NCI-H187 (cell line): ENCODE data around the gene FBXL19.

Source experiments
- DNase-seq, 2 experiments: peaks; one replicate each; lab custom pipeline; 2025; lab: John Stamatoyannopoulos, UW

FBXL19 gene

DNA sequence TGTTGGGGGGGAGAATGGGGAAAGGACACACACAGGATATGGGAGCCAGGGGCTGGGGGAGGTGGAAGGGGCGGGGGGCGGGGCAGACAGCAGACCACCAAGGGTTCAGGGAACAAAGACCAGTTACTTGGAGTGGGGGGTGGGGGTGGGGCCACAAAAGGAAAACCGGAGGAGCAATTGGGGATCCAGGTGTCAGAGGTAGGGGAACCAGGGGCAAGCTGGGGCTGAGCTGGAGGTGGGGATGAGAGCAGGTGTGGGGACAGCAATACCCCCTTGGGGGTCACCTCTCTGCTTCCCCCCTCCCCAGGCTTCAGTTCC, 24.1 kb downstream of the FBXL19 start:
- DNase-seq = no peak

DNA sequence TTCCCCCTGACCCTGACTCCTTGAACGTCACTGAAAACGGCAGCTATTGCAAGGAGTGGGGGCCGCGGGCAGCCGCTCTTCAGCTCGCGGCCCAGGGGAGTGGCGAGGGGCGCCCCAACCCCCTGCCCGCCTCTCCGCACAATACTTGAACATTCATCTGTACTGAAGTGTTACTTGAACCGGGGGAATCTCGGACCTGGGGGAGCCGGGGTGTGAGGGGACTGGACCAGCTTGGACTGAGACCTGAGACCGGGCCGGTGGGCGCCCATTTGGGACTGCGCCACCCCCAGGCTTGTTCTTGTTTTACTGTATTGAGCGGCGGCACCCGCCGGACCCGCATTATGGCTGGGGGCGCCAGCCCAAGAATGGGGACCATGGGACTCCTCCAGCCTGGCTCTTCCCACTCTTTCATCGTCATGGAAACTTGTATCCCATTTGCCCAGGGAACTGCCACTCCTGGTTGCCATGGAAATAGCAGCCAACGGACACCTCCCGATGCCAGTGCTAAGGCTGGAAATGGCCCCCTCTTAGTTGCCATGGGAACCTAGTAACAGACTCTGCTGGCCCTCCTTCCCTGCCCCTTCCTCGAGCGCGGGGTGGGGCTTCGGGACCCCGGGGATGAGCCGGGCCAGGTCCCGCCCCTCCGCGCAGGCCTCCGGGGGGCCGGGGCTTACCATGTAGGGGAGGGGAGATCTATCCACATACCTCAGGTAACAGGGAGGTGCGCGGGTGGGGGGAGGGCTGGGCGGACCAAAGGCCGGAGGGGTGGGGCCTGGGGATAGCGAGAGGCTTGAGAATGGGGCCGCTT, 24.7 kb downstream of the FBXL19 start:
- DNase-seq = peak; percentile 0 to 4

DNA sequence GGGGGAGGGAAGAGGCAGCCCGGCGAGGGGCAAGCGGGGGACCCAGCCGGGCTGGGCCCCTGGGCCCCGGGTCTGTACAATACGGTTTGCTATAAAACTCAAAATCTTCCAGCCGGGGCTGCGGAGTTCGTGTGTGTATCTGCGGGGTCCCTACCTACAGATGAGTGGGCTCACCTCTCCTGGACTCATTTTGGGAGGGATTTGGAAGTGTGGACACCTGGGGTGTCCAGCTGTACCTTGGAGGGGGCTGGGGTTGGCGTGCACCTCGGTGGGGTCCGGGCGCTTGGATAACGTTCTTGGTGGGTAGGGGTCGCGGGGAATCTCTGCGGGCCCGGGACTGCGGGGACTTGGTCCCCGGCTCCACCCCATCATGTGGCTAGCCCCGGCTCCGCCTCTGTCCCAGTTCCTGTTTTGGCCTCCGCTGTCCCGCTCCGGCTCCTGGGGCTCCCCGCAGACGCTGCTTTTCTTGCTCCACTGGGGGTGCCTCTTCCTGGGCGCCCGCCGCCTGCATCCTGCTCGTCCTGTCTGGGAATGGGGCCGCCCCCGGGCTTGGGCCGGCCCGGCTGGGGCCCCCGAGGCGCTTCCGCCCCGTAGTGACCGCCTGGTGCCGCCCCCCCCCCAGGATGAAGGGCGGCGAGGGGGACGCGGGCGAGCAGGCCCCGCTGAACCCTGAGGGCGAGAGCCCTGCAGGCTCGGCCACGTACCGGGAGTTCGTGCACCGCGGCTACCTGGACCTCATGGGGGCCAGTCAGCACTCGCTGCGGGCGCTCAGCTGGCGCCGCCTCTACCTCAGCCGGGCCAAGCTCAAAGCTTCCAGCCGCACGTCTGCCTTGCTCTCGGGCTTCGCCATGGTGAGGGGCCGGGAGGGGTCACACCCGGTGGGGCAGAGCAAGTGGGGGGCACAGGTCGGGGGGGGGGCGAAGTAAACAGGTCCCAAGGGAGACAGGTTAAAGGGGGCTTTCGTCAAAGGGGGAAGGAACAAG, 25.6 kb downstream of the FBXL19 start, which contains the start of gene ORAI3:
Gene ORAI3, plus strand, starts transcription at position 402 of the 983 bp plus-strand sequence. Its CDS starts 222 bp downstream, at position 624.
- no peak for DNase-seq

DNA sequence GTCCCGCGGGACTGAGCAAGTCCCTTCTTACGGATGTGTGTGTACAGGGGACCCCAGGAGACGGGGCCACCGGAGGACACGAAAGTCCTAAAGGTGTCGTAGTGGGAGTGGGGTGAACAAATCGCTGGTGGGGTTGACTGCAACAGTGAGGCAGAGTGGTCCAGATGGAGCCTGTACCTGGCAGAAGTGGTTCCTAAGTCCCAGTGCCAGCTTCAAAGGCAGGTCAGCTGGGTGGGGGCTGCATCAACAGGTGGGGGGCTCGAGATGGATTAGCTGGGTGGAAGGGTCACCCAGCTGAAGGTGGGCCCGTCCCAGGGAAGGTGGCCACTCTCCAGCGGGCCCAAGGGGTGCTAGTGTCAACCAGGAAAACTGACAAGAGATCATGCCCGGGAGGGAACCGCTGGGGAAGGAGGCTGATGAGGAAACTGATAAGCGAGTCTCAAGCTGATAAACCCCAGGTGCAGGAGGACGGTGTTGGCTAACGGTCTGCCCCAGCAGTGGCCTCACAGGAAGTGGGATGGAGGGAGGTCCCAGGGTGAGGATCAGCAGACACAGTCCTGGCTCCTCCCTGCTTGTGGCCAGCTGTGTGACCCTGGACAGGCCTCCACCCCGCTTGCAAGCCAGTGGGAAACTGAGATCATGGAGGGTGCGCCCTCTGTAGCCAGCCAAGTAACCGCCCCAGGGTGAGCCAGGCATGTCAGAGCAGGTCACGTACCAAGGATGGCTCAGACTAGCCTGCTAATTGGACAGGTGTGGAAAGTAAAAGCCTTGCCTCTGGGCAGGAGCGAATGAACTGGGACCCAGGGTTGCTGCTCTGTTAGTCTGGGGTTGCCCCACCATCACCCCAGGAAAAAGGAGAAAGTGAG, 26.5 kb downstream of the FBXL19 start:
- no peak for DNase-seq

DNA sequence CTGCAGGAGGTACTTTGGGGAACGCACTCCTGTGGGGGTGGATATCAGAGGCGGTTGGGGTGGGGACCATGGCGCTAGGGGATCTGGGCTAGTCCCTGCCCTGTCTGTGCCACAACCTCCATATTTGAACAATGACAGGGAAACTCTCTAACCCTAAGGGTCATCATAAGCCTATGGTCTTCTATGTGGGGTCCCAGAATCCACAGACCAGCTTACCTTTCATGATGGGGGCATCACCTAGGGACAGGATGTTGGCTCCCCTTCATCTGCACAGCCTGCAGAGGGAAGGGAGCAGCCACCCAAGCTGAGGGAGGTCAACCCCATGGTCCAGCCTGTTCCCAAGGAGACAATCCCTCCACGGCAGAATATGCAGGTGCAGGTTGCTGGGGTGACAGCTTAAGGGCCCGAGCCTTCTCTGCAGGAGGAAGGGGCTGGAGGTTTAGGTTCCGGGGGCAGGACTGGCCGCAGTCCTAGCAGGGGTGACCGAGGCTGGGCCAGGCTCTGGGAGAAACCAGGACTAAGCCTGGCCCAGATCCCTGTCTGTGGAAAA, 27.2 kb downstream of the FBXL19 start:
- no peak for DNase-seq

DNA sequence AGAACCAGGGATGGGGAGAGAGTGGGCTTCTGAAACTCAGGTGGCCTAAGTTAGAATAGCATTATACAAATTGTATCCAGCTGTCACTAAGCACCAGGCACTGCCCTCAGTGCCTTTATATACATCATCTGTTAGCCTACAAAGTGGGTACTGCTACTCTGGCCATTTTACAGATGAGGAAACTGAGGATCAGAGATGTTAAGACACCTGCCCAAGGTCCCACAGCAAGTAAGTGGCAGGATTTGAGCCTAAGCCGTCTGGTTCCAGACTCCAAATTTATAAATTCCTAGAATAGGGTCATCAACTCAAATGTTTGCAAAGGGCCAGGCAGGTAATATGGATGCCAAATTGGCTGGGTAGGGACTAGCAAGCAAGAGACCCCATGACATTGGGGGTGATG, 27.8 kb downstream of the FBXL19 start:
- DNase-seq = no peak

DNA sequence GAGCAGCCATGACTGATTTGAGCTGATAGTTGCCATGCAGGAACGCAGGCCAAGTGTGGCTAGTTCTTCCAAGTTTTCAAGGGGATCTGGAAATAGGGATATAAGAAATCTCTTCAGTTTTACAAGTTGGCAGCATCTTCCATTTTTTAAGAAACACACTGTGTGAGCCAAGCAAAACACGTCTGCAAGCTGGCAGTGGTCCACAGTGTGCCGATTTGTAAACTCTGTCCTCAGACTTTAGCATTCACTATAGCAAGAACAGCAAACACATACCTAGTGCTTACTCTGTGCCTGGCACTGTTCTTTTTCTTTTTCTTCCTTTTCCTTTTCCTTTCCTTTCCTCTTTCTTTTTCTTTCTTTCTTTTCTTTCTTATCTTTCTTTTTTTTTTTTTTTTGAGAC, 28.4 kb downstream of the FBXL19 start:
- DNase-seq = no peak

DNA sequence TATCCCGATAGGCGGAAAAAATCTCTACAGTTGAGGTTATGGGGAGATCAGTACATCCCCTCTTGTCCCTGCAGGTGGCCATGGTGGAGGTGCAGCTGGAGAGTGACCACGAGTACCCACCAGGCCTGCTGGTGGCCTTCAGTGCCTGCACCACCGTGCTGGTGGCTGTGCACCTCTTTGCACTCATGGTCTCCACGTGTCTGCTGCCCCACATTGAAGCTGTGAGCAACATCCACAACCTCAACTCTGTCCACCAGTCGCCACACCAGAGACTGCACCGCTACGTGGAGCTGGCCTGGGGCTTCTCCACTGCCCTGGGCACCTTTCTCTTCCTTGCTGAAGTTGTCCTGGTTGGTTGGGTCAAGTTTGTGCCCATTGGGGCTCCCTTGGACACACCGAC, 29.7 kb downstream of the FBXL19 start:
- DNase-seq = no peak

DNA sequence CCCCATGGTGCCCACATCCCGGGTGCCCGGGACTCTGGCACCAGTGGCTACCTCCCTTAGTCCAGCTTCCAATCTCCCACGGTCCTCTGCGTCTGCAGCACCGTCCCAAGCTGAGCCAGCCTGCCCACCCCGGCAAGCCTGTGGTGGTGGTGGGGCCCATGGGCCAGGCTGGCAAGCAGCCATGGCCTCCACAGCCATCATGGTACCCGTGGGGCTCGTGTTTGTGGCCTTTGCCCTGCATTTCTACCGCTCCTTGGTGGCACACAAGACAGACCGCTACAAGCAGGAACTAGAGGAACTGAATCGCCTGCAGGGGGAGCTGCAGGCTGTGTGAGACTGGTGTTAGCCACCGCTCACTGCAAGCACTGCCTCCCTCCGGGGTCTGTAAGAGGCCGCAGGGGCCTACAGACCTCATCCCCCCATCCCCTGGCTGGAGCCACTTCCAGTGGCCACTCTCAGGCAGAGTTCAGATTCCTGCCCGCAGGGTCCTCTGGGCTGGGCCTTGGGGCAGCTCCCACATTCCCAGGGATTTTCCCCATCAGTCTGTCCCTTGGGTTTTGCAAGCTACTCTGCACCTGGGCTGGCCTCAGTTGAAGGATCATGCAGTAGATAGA, 30.2 kb downstream of the FBXL19 start:
- peak in 1 of 2 experiments; percentile 2 for DNase-seq

DNA sequence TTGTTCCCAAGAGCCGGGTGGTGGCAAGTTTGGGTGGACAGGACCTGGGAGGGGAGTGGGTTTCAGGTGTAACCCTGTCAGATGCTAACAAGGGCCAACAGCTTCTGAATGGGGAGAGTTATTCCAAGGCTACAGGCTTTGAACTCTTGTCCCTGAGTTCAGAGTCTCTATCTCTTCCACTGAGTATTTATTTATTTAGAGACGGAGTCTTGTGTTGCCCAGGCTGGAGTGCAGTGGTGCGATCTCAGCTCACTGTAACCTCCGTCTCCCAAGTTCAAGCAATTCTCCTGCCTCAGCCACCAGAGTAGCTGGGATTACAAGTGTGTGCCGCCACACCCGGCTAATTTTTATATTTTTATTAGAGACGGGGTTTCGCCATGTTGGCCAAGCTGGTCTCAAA, 31.6 kb downstream of the FBXL19 start:
- DNase-seq = no peak

DNA sequence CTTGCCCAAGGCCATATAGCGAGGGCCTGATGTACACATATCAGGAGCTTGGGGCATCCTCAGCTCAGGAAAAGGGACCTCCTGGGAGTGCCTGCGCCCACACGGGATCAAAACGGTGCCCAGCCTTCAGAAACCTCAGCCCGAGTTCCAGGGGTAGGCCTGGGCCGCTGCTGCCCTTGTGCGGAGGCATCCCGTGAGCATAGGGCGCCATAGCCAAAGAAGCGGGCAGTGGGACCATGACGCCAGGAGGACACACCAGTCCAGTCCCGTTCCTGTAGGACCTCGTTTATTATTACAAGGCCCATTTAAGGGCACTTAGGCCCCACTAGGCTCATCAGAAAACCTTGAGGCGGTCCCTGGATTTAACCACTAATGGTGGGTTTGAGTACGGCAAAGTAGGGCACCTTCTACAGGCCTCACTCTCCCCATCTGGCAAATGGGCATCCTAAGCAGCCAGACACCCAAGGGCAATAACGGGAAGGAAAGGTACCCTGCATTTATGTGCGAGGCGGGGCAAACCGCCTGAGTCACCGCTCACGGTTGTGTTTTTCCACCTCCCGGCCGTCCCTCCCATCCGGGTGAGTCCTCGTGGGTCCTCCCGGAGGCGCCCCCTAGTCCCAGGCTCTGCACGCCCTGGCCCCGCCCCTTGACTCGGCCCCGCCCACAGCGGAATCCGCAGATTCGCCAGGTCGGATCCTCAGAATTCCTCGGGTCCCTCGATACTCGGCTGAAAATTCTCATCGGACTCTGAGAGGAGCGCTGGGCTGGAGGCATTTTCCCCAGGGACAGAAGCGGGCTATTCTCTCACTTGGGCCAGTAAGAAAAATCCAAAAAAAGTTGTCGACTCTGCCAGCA, 33.5 kb downstream of the FBXL19 start:
- DNase-seq = peak in 1 of 2 experiments; percentile 42

DNA sequence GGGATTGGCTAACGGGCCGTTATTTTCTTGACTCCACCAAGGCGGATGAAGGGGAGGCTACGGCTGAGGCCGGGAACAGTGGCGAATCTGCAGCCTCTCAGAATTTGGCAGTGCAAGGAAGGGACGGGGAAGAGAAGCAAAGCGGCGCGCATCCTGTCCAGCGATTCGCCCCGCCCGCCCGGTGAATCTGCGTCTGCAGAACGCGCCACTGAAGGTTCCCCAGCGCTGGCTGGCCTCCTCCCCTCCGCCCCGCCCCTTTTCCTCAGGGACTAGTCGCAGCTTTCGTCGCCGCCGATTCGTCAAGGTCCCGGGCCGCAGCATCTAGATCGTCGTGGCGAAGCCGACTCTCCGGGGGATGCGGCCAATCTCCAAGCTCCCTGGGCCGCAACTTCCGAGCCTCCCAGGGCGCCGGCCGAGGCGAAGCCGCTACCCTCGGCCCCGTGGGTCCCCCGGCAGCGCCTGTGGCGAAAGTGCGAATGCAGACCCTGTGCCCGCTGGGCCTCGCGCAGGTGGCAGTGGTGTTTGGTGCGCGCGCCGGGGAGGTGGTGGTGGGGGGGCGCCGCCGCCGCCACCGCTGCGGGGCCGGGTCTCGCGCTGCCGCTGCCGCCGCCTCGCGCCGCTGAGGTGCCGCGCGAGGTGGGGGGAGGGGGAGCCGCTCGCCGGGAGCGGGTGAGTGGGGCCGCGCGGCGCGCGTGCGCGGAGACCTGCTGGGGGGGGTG, 34.2 kb downstream of the FBXL19 start, which contains the start of gene SETD1A:
Gene SETD1A, plus strand, starts transcription at position 299 of the 719 bp plus-strand sequence. CDS start 978 bp downstream, outside the sequence.
- peak; percentile 52 to 63 for DNase-seq

DNA sequence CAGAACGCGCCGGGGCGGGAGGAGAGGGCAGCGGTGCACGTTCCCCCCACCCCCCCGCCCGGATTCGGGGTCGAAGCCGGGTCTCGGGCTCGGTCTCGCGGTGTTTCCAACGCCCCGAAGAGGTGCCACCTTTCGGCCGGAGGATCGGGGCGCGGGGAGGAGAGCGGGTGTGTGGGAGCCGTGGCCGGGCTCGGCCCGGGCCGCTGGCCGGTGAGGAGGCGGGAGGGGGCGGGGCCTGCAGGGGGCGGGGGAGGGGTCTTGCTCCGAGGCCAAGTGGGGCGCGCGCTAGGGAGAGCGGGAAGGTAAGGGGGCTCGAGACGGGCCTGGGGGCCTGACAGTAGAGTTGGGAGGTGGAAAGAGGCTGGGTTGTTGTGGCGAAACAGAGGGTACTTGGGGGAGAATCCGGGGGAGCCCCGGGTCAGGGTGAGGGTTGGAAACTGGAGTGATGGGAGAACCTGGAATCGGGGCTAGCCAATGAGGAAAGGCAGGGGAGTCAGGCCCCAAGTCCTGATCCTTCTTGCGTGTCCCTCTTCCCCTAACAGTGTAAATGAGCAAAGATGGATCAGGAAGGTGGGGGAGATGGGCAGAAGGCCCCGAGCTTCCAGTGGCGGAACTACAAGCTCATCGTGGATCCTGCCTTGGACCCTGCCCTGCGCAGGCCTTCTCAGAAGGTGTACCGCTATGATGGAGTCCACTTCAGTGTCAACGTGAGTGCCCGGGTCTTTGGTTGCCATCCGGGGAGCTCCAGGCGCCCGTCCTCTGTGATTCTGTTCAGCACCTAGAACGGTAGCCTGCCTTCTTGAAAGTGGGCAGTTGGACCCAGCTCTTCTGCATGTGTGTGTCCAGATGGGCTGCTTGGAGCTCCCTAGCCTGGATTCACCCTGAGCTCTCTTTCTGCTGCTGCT, 35.1 kb downstream of the FBXL19 start:
- DNase-seq = no peak

DNA sequence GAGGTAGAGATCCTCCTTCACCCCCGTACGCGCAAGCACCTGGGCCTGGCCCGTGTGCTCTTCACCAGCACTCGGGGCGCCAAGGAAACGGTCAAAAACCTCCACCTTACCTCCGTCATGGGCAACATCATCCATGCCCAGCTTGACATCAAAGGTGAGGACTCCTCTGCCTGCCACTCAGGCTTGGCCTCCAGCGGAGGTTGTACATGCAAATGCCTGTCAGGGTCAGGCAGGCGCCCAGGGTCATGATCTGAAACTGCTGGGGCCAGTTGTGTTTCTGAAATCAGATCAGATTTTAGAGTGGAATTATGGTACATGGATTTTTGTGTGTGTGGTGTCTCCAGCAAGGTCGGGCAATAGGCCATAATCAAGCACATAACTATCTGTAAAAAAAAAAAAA, 38.0 kb downstream of the FBXL19 start:
- DNase-seq = no peak

DNA sequence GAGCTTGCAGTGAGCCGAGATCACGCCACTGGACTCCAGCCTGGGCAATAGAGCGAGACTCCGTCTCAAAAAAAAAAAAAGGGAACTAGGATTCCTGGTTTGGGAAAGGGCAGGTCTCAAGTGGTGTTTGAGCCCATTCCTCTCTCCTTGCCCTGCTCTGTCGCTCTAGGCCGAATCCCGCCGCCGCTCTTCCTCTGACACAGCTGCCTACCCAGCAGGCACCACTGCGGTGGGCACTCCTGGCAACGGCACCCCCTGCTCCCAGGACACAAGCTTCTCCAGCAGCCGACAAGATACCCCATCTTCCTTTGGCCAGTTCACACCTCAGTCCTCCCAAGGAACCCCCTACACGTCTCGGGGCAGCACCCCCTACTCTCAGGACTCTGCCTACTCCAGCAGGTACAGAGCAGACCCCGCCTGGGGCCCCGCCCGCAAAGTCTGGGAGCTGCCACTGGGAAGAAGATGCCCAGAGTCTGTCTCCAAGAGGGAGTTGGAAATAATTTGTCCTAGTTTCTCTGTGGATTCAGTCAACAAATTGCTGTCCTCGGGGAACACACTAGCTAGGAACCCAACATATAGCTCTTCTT, 40.6 kb downstream of the FBXL19 start:
- no peak for DNase-seq

DNA sequence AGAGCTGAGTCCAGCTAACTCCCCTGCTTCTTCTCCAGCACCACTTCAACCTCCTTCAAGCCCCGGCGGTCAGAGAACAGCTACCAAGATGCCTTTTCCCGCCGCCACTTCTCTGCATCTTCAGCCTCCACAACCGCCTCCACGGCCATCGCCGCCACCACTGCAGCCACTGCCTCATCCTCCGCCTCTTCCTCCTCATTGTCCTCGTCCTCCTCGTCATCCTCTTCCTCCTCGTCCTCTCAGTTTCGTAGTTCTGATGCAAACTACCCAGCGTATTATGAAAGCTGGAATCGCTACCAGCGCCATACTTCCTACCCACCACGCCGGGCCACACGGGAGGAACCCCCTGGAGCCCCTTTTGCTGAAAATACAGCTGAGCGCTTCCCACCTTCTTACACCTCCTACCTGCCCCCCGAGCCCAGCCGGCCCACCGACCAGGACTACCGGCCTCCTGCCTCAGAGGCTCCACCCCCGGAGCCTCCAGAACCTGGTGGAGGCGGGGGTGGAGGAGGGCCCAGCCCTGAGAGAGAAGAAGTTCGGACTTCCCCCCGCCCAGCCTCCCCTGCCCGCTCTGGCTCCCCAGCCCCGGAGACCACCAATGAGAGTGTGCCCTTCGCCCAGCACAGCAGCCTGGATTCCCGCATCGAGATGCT, 41.3 kb downstream of the FBXL19 start:
- no peak for DNase-seq

DNA sequence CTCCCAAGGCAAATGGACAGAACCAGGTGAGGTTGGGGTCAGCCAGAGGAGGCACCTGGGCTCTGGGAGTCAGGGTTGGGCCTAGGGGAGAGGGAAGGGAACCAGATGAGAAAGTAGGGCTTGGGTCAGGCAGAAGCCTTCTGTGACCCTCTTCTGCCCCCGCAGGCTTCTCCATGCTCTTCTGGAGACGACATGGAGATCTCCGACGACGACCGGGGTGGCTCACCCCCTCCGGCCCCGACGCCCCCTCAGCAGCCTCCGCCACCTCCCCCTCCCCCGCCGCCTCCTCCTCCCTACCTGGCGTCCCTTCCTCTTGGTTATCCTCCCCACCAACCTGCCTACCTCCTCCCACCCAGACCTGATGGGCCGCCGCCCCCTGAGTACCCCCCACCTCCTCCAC, 42.1 kb downstream of the FBXL19 start:
- no peak for DNase-seq
